ENCODE results near the gene ZNF48. TPM values are rescaled to one million over a fixed set of nuclear protein-coding genes. Genes with fewer than 3 reads are reported as not detected.

The ZNF48 gene
- total RNA-seq, 1 experiment from 2014 or later: 57.3 TPM

DNA sequence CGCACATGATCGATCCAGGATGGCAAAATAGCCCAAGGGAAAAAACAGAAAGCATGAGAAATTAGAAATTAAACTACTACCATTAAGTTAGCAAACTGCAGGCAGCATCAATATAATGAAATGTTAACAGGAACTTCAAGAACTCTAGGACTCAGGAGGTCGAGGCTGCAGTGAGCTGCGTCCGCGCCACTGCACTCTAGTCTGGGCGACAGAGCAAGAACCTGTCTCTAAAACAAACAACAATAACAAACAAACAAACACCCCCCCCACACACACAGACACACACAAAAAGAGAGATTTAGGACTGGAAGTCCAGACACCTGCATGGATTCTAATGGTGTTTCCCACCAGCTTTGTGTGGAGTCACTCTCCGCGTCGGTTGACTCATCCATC, 51.0 kb downstream of the ZNF48 start:
- Histone ChIP-seq H2BK12ac (ENCODE audit: insufficient read length, low read depth, low read length) (no peak overlapping the region), H3K27me3 (ENCODE audit: insufficient read depth, low read length) (no peaks in the 10 kb centered on the region), H2AFZ (ENCODE audit: low read length) (peak overlapping the region; percentile 100), H3K9ac (ENCODE audit: extremely low read depth, insufficient read length, low read length) (peak overlapping the region; percentile 29), H3K4me2 (ENCODE audit: insufficient read depth, insufficient read length, low read length) (peak overlapping the region; percentile 68), H3K23me2 (ENCODE audit: insufficient read length, low read depth, low read length, poor library complexity, severe bottlenecking) (peaks cover 5% of the 10 kb centered on the region), H3K27ac (ENCODE audit: insufficient read length, low read depth, low read length) (no peak overlapping the region), H3K18ac (ENCODE audit: insufficient read length, low read depth, low read length) (no peak overlapping the region), H3K4me1 (ENCODE audit: insufficient read depth, low read length) (peaks cover 3% of the 10 kb centered on the region; the same call in 1 of the 2 replicates), H2BK5ac (ENCODE audit: insufficient read length, low read length) (no peak overlapping the region), H2BK120ac (ENCODE audit: low read depth, low read length, poor library complexity, severe bottlenecking) (no peak overlapping the region), H3K79me1 (ENCODE audit: insufficient read depth, low read depth, low read length, poor library complexity, severe bottlenecking) (no peaks in the 10 kb centered on the region), H2AK5ac (ENCODE audit: insufficient read length, low read length) (no peak overlapping the region), H3T11ph (ENCODE audit: low read length) (no peak overlapping the region), H2BK15ac (ENCODE audit: low read depth, low read length) (no peak overlapping the region), H4K8ac (replicated peaks; ENCODE audit: insufficient read length, low read depth, low read length) (no peak overlapping the region), H3K79me2 (ENCODE audit: insufficient read depth, low read length) (no peaks in the 10 kb centered on the region; the same call in 1 of the 2 replicates), H3K23ac (ENCODE audit: insufficient read length, low read depth, low read length) (no peak overlapping the region), H3K56ac (ENCODE audit: insufficient read length, low read depth, low read length) (no peak overlapping the region), H4K5ac (ENCODE audit: insufficient read length, low read depth, low read length) (no peak overlapping the region), H4K91ac (ENCODE audit: insufficient read length, low read depth, low read length) (no peak overlapping the region), H3K4ac (ENCODE audit: low read depth, low read length) (no peak overlapping the region), H2BK20ac (ENCODE audit: low read depth, low read length, poor library complexity, severe bottlenecking) (no peak overlapping the region), H3K9me3 (ENCODE audit: control insufficient read depth, low read depth, low read length) (no peaks in the 10 kb centered on the region), H4K20me1 (ENCODE audit: control insufficient read depth, insufficient read depth, insufficient read length) (no peaks in the 10 kb centered on the region), H3K14ac (ENCODE audit: insufficient read depth, low read length) (no peak overlapping the region)
- peak overlapping the region; percentile 2 to 61 (median 19); a peak in 3 of 7 replicates for H3K27ac Mint-ChIP-seq
- peaks cover 19% of the 10 kb centered on the region for H3K27me3 Mint-ChIP-seq (ENCODE audit: low read depth)
- H3K4me3 Mint-ChIP-seq: peak overlapping the region; percentile 84 to 89
- DNase-seq: no peak
- peaks cover 6 to 10% of the 10 kb centered on the region in 2 experiments; a peak in 3 of 5 replicates for H3K9me3 Mint-ChIP-seq
- WGBS (ENCODE audit: extremely low coverage, insufficient read length, low lambda C conversion rate): no CpG with 5 or more reads among the region's 10 CpGs
- no peak for TF ChIP-seq CTCF (conservative IDR thresholded peaks at IDR 0.05)
- H3K4me1 Mint-ChIP-seq: peaks cover 14 to 18% of the 10 kb centered on the region in 2 experiments
- H3K36me3 Mint-ChIP-seq (ENCODE audit: insufficient read depth in 1 of 3, low read depth in 3 of 3): peaks cover 15 to 27% (median 23%) of the 10 kb centered on the region in 3 experiments
